ENCODE results near the gene EFNA5. TPM values are rescaled to one million over a fixed set of nuclear protein-coding genes. Genes with fewer than 3 reads are reported as not detected.

EFNA5 gene
- total and polyA plus RNA-seq, 2 of the 13 experiments (the other 11 are each of a cell fraction or from before 2014, with no cell fraction given) = not detected

- no peak for TF ChIP-seq ETV6 (CRISPR knock-in tag; conservative IDR thresholded peaks at IDR 0.05)
Measured at GRCh38 chr5:107523029-107523680, 147.6 kb downstream of the EFNA5 start (continued).

- POLR2A ChIA-PET = no interaction called here
- WGBS (ENCODE audit: low lambda C conversion rate) = 14% methylated on average over 4 of the region's 4 CpGs
- CTCF ChIA-PET (ENCODE audit: low intra/inter-chr PET ratio, low total read pairs) = no interaction called here
Measured at GRCh38 chr5:107522456-107522855, 148.3 kb downstream of the EFNA5 start.

More at GRCh38 chr5:107522456-107522855, 148.3 kb downstream of the EFNA5 start:
- no peaks in the 10 kb centered on the region for H3K9me3 ChIP-seq (ENCODE audit: low read length)
- no peak overlapping the region for H2AFZ ChIP-seq (ENCODE audit: low read length)
- no peak overlapping the region for H3K4me3 ChIP-seq (replicated peaks in 1 of 3; ENCODE audit: insufficient read depth in 1 of 3, low read depth in 2 of 3, low read length in 3 of 3)
- DNase-seq (ENCODE audit: low spot score) (no peak), FAIRE-seq (no peak), ATAC-seq (no peak)
- intact Hi-C loops (cut with micrococcal nuclease; ENCODE audit: unreplicated experiment) = no loop called here
- BruUV-seq (replicated peaks) = no TSS peak
- no peaks in the 10 kb centered on the region for H3K79me2 ChIP-seq (ENCODE audit: insufficient read depth, low read length)
- H3K27ac ChIP-seq (ENCODE audit: extremely low read length, insufficient read depth, low read length) = no peak overlapping the region
- no peak overlapping the region for H3K4me2 ChIP-seq (ENCODE audit: low read depth, low read length)
- in situ Hi-C loops (cut with HindIII; ENCODE audit: extremely low pct_ligation_motif_present, low pct_unique_long_range_greater_than_20kb) = no loop called here
- H3K36me3 ChIP-seq (replicated peaks in 1 of 2; ENCODE audit: control insufficient read depth in 1 of 2, insufficient read depth in 2 of 2, low read length in 2 of 2) = no peaks in the 10 kb centered on the region
- no peaks in the 10 kb centered on the region for H3K4me1 ChIP-seq (ENCODE audit: insufficient read depth, low read length)
- TF ChIP-seq FIP1L1 (IDR thresholded peaks at IDR 0.05; ENCODE audit: borderline replicate concordance, insufficient read depth, low read depth, low read length) = no peak
- TF ChIP-seq RXRB (CRISPR knock-in tag; IDR thresholded peaks at IDR 0.05; ENCODE audit: borderline replicate concordance) = no peak
- TF ChIP-seq ZNF576 (CRISPR knock-in tag; IDR thresholded peaks at IDR 0.05) = no peak
- no peak for TF ChIP-seq ZNF414 (CRISPR knock-in tag; IDR thresholded peaks at IDR 0.05)
- TF ChIP-seq SP5 (CRISPR knock-in tag; IDR thresholded peaks at IDR 0.05; ENCODE audit: borderline replicate concordance, low read depth) = no peak
- TF ChIP-seq FOXA1 (IDR thresholded peaks at IDR 0.05) = no peak
- TF ChIP-seq FOXA1 (CRISPR knock-in tag; IDR thresholded peaks at IDR 0.05) = no peak
- no peak for TF ChIP-seq HNRNPL (IDR thresholded peaks at IDR 0.05; ENCODE audit: low read depth, low read length)
- no peak for TF ChIP-seq JUNB (CRISPR knock-in tag; IDR thresholded peaks at IDR 0.05; ENCODE audit: borderline replicate concordance)
- no peaks in the 10 kb centered on the region; a peak in 2 of 5 replicates for H3K27me3 ChIP-seq (ENCODE audit: control insufficient read depth in 1 of 2, insufficient read depth in 2 of 2, low read length in 2 of 2)
- no peaks in the 10 kb centered on the region for H4K20me1 ChIP-seq (ENCODE audit: insufficient read depth, low read length)
- H3K9ac ChIP-seq (ENCODE audit: insufficient read depth, low read depth, low read length) = no peak overlapping the region

All from HepG2 (cell line).